Endometrial microvascular endothelial cells (primary cell): Measurements from ENCODE around the gene CRACR2B. TPM values are rescaled to one million over a fixed set of nuclear protein-coding genes. Genes with fewer than 3 reads are reported as not detected.

Experiments
- in situ Hi-C: cut with HindIII; loops from 2 replicates; pipeline ENCODE4 v1.10.0; 2017; ENCODE audit warnings: low sequenced_read_pairs, low pct_unique_long_range_greater_than_20kb; ENCODE audit errors: inconsistent ontology term
- total RNA-seq: library from RNA; depleted of rRNA; stranded (reverse); fragments of >200 nt; gene quantifications from one replicate; pipeline ENCODE4 v1.2.3, GENCODE V29; 2015; ENCODE audit errors: inconsistent ontology term

CRACR2B gene
- total RNA-seq, 1 donor from 2014 or later, result 6.6 TPM

DNA sequence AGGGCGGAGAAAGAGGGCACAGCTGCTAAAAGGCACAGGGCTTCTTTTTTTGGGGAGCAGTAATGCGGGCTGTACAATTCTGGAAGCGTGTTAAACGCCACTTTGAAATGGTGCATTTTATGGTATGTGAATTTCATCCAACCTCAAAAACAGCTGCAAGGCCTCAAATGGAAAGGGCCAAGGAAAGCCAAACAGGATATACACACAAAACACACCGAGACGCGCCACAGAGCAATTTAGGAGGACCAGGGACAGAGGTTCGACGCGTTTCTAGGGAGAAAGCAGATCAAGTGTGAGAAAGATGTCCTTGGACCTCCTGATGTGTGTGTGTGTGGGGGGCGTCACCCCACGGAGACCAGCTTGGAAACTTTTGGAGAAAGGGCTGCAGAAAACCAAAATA, 46.0 kb downstream of the CRACR2B start:
- in situ Hi-C loops, result no loop called here

DNA sequence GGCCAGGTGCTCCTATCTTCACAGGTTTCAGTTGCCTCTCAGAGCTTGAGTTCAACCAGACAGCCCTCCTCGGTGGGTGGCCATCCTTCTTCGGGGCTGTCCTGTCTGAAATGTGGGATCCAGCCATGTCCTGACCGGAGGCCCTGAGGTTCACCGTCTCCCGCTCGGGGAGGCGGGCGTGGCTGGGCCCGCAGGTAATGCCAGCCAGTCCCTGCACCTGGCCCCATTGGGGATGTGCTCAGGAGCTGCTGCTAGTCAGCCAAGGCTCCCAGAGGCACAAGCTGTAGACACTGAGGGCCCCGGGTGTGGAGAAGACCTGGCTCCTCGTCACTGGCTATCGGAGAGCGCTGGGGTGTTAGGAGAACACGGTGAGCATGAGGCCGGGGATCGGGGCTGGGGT, 47.5 kb downstream of the CRACR2B start:
- in situ Hi-C loops, result no loop called here

DNA sequence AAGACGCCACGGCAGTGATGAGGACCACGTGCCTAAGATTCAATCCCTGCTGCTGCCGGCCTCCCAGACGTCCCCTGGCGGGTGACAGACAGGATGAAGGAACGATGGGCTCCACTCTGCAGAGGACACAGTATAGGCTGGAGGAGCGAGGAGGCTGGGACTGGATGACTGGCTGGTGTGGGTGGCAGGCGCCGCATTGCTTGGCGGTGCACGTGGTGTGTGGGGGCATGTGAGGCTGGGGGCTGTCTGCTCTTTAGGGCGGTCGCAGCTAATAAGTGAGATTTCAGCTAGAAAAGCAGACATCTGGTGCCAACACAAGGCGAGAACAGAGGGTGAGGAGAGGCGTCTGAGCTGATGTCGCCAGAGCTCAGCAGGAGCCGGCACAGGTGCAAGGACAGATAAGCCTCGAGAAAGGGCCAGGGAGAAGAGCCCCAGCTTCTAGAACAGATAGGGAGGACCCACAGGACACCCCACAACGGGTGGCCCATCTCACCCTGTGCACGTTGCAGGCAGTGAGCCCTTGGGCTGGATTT, 48.1 kb downstream of the CRACR2B start:
- in situ Hi-C loops, result no loop called here

DNA sequence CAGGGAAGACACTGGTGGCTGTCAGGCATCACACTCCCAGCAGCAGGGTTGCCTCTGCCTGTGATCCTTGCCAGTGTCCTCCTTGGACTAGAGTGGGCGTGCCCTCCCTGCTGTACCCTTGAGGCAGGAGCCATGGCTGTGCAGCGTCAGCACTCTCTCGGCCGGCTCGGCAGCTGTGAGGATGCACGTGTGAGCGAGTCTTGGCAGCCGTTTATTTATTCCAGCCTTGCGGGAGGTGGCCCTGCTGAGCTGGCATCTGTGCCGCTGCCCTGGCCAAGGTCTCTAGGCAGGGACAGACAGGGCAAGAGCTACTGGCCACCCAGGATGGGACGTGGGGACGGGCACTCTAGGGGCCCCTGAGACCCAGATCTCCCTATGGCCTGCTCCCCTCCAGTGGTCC, 48.8 kb downstream of the CRACR2B start:
- in situ Hi-C loops, result no loop called here

DNA sequence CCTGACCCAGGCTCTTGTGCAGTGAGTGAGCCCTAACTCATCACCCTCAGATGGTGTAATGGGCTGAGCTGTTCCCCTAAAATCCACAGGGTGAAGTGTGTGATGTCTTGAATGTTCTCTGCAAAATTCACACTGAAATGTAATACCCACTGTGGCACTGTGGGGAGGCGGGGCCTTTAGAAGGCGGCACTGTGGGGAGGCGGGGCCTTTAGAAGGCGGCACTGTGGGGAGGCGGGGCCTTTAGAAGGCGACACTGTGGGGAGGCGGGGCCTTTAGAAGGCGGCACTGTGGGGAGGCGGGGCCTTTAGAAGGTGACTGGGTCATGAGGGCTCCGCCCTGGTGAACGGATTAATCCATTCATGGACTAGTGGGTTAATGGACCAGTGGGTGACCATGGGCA, 49.8 kb downstream of the CRACR2B start:
- in situ Hi-C loops, result no loop called here

DNA sequence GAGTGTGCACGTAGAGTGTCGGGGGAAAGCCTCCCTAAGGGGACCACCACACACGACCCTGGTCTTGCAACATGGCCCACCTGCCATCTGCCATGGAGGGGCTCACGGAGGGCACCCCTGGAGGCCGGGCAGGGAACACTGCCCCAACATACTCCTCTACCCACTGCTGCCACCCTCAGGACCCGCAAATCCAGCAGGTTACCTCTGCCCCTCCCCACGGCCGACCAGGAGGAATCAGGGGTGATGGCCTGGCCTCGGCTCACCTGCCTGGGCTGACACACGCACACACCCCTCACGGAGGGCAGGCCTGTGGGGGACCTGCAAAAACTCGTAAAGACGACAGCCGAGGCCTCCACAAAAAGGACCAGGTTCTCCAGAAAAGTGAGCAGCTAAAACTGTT, 52.7 kb downstream of the CRACR2B start:
- in situ Hi-C loops, result no loop called here

Other genes with a start within 250 kb of the CRACR2B start
- gene IRF7, start 212.0 kb upstream of the CRACR2B start, total RNA-seq, result 31.4 TPM
- not detected for gene CDHR5, start 203.0 kb upstream of the CRACR2B start, total RNA-seq
- not detected for gene SCT, start 200.7 kb upstream of the CRACR2B start, total RNA-seq
- not detected for gene DRD4, start 190.7 kb upstream of the CRACR2B start, total RNA-seq
- gene DEAF1, start 132.7 kb upstream of the CRACR2B start, total RNA-seq, result 28.2 TPM
- gene TMEM80, start 132.1 kb upstream of the CRACR2B start, total RNA-seq, result 29.5 TPM
- gene EPS8L2, start 121.7 kb upstream of the CRACR2B start, total RNA-seq, result 0.56 TPM
- gene TALDO1, start 80.5 kb upstream of the CRACR2B start, total RNA-seq, result 293 TPM
- 36.2 TPM for gene GATD1, start 50.4 kb upstream of the CRACR2B start, total RNA-seq
- gene CEND1, start 37.8 kb upstream of the CRACR2B start, total RNA-seq, result 0.46 TPM
- 44.4 TPM for gene SLC25A22, start 29.6 kb upstream of the CRACR2B start, total RNA-seq
- 19.9 TPM for gene PIDD1, start 22.7 kb upstream of the CRACR2B start, total RNA-seq
- 402 TPM for gene RPLP2, start 18.0 kb upstream of the CRACR2B start, total RNA-seq
- gene PNPLA2, start 9.0 kb upstream of the CRACR2B start, total RNA-seq, result 11.1 TPM
- gene CD151, start 5.0 kb downstream of the CRACR2B start, total RNA-seq, result 706 TPM
- gene POLR2L, start 14.6 kb downstream of the CRACR2B start, total RNA-seq, result 315 TPM
- 220 TPM for gene TSPAN4, start 14.9 kb downstream of the CRACR2B start, total RNA-seq
- 156 TPM for gene CHID1, start 82.9 kb downstream of the CRACR2B start, total RNA-seq
- 66.6 TPM for gene AP2A2, start 98.0 kb downstream of the CRACR2B start, total RNA-seq
- not detected for gene MUC6, start 208.8 kb downstream of the CRACR2B start, total RNA-seq
- not detected for gene MUC2, start 247.0 kb downstream of the CRACR2B start, total RNA-seq